ENCODE measurements around the gene WDR27.

DNA sequence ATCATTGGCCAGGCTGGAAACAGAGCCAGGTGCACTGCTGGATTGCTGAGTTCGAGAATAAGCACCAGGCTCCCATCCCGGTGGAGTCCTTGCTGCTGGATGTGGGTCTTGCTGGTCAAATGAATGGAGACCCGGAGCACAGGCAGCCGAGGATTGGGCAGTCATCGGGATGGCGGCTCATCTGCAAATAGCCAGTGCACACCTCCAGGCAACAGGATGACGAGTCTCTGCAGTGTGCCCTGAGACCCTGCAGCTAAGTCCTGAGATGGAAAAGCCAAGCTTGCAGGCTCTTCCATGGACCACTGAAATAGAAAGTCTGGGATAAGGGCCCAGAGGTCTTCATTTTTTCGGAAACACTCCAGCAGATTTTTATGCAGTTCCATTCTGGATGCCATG lies 143.5 kb downstream of the WDR27 start:
- TF ChIP-seq, protein P1, sequence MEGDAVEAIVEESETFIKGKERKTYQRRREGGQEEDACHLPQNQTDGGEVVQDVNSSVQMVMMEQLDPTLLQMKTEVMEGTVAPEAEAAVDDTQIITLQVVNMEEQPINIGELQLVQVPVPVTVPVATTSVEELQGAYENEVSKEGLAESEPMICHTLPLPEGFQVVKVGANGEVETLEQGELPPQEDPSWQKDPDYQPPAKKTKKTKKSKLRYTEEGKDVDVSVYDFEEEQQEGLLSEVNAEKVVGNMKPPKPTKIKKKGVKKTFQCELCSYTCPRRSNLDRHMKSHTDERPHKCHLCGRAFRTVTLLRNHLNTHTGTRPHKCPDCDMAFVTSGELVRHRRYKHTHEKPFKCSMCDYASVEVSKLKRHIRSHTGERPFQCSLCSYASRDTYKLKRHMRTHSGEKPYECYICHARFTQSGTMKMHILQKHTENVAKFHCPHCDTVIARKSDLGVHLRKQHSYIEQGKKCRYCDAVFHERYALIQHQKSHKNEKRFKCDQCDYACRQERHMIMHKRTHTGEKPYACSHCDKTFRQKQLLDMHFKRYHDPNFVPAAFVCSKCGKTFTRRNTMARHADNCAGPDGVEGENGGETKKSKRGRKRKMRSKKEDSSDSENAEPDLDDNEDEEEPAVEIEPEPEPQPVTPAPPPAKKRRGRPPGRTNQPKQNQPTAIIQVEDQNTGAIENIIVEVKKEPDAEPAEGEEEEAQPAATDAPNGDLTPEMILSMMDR (IDR thresholded peaks at IDR 0.05; ENCODE audit: low read depth, low read length): no peak
- TF ChIP-seq POLR2A (IDR thresholded peaks at IDR 0.05; ENCODE audit: extremely low read depth, insufficient read length) (no peak), MYC (IDR thresholded peaks at IDR 0.05; ENCODE audit: low read depth, low read length) (no peak)
- TF ChIP-seq, protein P2, sequence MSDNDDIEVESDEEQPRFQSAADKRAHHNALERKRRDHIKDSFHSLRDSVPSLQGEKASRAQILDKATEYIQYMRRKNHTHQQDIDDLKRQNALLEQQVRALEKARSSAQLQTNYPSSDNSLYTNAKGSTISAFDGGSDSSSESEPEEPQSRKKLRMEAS (IDR thresholded peaks at IDR 0.05; ENCODE audit: low read depth, low read length): no peak
